Epithelial cell of esophagus (primary cell): ENCODE results near the gene SERINC3.

Experiments
- DNase-seq: peaks from one replicate; pipeline ENCODE4 v3.0.0; 2010; ENCODE audit warnings: low read depth
- H3K4me3 ChIP-seq: 2 replicates; pipeline ENCODE4 v1.5.1; 2011; ENCODE audit warnings: mild to moderate bottlenecking, low read length, control low read depth
- TF ChIP-seq, protein P1 (sequence below): IDR thresholded peaks from 2 replicates; pipeline ENCODE4 v1.5.1; 2011; ENCODE audit warnings: low read depth, mild to moderate bottlenecking, low read length, control low read depth, inconsistent platforms; ENCODE audit not compliant: insufficient read depth; ENCODE audit errors: missing control alignments

SERINC3 gene

DNA sequence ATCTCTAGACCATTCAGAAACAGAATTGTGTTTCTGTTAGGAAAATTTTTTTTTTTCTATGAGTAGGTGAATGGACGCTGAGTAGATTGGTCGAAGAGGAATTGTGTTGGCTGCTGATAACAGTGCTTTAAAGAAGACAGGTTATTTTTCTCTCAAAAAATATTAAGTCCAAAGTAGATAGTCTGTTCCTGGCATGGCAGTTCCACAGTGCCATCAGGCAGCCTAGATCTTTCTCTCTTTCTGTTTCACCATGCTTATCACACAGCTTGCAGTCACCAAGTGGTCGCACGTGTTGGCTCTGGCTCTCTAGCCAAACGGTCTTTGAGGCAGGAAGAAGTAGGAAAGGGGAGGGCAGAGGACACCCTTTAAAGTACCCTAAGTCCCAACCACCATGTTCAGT lies 22.4 kb upstream of the SERINC3 start:
- H3K4me3 ChIP-seq: no peak overlapping the region
- TF ChIP-seq, protein P1, sequence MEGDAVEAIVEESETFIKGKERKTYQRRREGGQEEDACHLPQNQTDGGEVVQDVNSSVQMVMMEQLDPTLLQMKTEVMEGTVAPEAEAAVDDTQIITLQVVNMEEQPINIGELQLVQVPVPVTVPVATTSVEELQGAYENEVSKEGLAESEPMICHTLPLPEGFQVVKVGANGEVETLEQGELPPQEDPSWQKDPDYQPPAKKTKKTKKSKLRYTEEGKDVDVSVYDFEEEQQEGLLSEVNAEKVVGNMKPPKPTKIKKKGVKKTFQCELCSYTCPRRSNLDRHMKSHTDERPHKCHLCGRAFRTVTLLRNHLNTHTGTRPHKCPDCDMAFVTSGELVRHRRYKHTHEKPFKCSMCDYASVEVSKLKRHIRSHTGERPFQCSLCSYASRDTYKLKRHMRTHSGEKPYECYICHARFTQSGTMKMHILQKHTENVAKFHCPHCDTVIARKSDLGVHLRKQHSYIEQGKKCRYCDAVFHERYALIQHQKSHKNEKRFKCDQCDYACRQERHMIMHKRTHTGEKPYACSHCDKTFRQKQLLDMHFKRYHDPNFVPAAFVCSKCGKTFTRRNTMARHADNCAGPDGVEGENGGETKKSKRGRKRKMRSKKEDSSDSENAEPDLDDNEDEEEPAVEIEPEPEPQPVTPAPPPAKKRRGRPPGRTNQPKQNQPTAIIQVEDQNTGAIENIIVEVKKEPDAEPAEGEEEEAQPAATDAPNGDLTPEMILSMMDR: no peak
- DNase-seq: no peak

DNA sequence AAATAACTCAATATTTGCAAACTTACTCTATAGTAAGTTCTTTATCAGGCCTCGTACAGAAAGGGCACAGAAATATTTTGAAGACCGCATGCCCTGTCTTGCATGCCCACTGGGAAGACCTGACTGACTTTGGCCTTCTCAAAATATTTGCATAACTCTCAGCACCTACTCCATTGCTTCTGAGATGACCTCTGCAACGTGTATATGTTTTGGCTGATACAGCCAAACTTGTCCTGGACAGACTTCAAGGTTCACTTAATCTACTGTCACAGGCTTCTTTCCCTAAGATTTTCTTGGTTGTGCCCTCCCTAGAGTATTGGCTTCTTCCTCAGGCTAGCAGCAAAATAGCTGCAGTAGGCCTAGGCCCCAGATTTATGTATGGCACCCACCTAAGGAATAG lies 21.5 kb upstream of the SERINC3 start:
- TF ChIP-seq, protein P1: no peak
- H3K4me3 ChIP-seq: no peak overlapping the region
- no peak for DNase-seq

DNA sequence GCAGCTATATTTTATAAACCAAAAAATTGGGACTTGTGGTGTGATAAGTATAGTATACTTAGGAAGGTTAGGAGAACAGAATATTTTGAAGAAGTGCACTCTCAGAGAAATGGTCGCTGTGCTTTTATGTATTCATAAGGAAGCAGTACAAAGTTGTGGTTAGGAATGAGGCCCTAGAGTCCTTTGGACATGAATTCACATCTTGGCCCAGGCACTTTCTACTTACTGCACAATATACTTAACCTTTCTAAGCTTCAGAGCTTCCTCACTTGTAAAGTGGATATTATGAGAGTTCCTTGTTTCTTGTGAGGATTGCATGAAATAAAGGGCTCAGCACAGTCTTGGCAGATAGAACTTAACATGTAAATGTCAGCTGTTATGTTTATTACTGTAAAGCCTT lies 21.0 kb upstream of the SERINC3 start:
- H3K4me3 ChIP-seq: no peak overlapping the region
- no peak for DNase-seq
- TF ChIP-seq, protein P1: no peak

DNA sequence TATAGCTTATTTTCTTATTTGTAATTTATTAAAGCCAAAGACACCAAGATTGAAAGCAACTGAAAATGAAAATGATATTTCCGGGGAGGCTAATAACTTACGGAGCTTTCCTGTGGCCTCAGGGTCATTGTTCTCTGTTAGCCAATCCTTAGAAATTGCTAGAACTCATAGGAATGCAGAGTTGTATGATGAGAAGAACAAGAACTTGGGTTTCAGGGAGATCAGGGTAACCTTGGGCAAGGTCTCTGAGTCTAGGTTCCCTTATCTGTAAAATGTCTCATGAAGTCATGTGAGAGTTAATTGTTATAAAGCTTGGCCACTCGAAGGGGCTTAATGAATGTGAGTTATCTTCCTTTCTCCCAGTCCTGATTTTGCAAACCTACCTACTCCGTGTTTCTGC lies 20.1 kb upstream of the SERINC3 start:
- H3K4me3 ChIP-seq: no peak overlapping the region
- TF ChIP-seq, protein P1: no peak
- DNase-seq: no peak

DNA sequence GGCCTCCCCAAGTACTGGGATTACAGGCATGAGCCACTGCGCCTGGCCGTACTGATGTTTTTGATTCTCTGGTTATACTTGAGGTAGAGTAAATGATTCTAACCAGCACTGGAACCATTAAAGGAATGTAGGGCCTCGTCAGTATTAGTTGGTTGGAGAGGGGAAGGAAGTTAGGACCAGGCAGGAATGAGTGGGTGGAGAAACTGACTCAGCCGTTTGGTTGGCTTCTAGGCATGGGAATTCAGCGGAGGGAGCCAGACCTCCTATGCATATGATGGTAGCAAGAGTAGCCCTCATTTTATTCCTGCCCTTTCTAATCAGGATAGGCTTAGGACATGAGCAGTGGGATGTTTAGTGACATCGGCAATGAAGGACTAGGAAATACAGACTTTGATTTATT lies 19.0 kb upstream of the SERINC3 start:
- H3K4me3 ChIP-seq: no peak overlapping the region
- TF ChIP-seq, protein P1: no peak
- peak; percentile 71 for DNase-seq

DNA sequence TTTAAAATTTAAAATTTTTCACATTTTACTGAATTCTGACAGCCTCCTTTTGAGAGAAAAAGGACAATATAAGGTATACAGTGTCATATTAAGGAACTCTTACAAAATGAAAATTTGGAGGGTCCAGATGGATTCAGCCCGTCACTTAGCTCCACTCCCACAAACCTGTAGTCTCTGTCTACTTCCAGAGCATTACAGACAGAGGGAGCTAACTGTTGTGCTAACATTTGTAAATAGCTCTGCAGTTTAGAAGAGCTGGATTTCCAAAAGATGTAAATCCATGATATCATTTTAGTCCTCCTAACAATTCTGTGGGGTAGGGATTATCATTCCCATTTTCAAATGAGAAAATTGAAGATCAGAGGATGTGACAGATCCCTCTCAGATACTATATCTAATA lies 16.1 kb upstream of the SERINC3 start:
- TF ChIP-seq, protein P1: no peak
- no peak overlapping the region for H3K4me3 ChIP-seq
- DNase-seq: no peak

DNA sequence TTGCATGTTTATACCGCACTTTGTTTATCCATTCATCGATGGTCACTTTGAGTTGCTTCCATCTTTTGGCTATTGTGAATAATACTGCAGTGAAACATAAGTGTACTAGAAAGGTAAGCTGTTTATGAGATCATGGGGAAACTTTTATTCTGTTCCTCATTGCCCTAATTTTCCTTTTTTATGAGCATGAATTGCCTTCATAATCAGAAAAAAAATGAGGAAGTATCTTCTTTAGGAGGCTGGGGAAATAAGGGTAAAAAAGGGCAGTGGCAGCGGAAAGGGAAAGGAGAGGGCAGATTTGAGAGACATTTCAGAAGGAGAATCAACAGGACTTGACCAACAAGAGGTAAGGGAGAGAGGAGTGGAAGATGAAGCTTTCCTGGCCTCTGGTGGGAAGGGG lies 14.3 kb upstream of the SERINC3 start:
- H3K4me3 ChIP-seq: no peak overlapping the region
- DNase-seq: no peak
- TF ChIP-seq, protein P1: no peak
